Thyroid gland (tissue), 4 donors: ENCODE results near the gene GASK1B.

Experiments used
- CTCF ChIP-seq, 6 experiments: fragments of 200-600 bp in 3 of 6; fragments of 450-650 bp in 3 of 6; sonication (generic) in 3 of 6; IDR thresholded peaks; one replicate each; pipeline ENCODE4 v1.5.1; 2016 to 2019; ENCODE audit warnings: antibody characterized with exemption in 6 of 6, mild to moderate bottlenecking in 2 of 6, inconsistent platforms in 1 of 6, moderate library complexity in 1 of 6
- POLR2A ChIP-seq, 2 donors: fragments of 450-650 bp; IDR thresholded peaks; one replicate each; pipeline ENCODE4 v1.6.1; 2017; ENCODE audit warnings: antibody characterized with exemption in 2 of 2, mild to moderate bottlenecking in 2 of 2, moderate library complexity in 1 of 2

- TF ChIP-seq CTCF (IDR thresholded peaks at IDR 0.05): no peak
- TF ChIP-seq POLR2A (IDR thresholded peaks at IDR 0.05): peak in 1 of 2 donors; percentile 9
These were observed 3.3 kb upstream of the GASK1B start for GRCh38 chr4:158176108-158176507.
